BLaER1 treated with 17β-estradiol and CSF1 and Interleukin-3, amounts not matched to agents 10 nM and 100 nM (cell line): Measurements from ENCODE around the gene PCGF2.
A peak's percentile ranks its signal among the peaks of the same experiment; 100 is the strongest.

Source experiments
- H3K27ac ChIP-seq, 11 experiments: shearing (Covaris generic); formaldehyde crosslinking; 2 replicates each; pipeline ENCODE4 v1.8.1; 2022
- H3K27me3 ChIP-seq, 11 experiments: shearing (Covaris generic); formaldehyde crosslinking; 2 replicates each; pipeline ENCODE4 v1.8.1; 2022
- H3K36me3 ChIP-seq, 11 experiments: shearing (Covaris generic); formaldehyde crosslinking; 2 replicates each; pipeline ENCODE4 v1.8.1; 2022
- H3K4me1 ChIP-seq, 10 experiments: shearing (Covaris generic); formaldehyde crosslinking; 2 replicates each; pipeline ENCODE4 v1.8.1; 2022
- H3K4me2 ChIP-seq, 11 experiments: shearing (Covaris generic); formaldehyde crosslinking; 2 replicates each; pipeline ENCODE4 v1.8.1; 2022
- H3K4me3 ChIP-seq, 10 experiments: shearing (Covaris generic); formaldehyde crosslinking; 2 replicates each; pipeline ENCODE4 v1.8.1; 2022
- H3K9ac ChIP-seq, 11 experiments: shearing (Covaris generic); formaldehyde crosslinking; 2 replicates each; pipeline ENCODE4 v1.8.1; 2022
- H3K9me3 ChIP-seq, 11 experiments: shearing (Covaris generic); formaldehyde crosslinking; replicated peaks in 1 of 11; 2 replicates each; pipeline ENCODE4 v1.8.1; 2022
- H4K20me1 ChIP-seq, 11 experiments: shearing (Covaris generic); formaldehyde crosslinking; 2 replicates each; pipeline ENCODE4 v1.8.1; 2022
- Cebpa-rat ChIP-seq, 11 experiments: shearing (Covaris generic); IDR thresholded peaks; 2 replicates each; pipeline ENCODE4 v1.8.1; 2022

The PCGF2 gene

DNA sequence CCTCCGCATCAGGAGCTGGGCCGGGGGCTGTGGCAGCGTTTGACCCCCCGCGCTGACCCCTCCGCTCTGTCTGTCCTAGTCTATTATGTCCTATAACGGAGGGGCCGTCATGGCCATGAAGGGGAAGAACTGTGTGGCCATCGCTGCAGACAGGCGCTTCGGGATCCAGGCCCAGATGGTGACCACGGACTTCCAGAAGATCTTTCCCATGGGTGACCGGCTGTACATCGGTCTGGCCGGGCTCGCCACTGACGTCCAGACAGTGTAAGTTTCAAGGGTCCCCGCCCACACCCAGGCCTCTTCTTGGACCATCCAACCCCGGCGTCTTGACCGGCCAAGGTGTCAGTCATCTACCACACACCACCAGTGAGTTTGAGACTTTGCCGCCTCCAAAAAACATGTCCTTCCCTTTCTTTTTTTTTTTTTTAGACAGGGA lies 5.0 kb upstream of the PCGF2 start:
- Histone ChIP-seq H3K27me3 (peaks cover 32 to 39% (median 37%) of the 10 kb centered on the region in 11 experiments), H3K9me3 (no peaks in the 10 kb centered on the region), H3K9ac (peak overlapping the region; percentile 86 to 97 (median 92)), H3K4me1 (peaks cover 44 to 54% (median 50%) of the 10 kb centered on the region in 10 experiments), H4K20me1 (peaks cover 3 to 76% (median 44%) of the 10 kb centered on the region in 11 experiments; a peak in 19 of 22 replicates), H3K4me3 (peak overlapping the region; percentile 77 to 100 (median 86)), H3K27ac (peak overlapping the region; percentile 84 to 97 (median 91)), H3K36me3 (peaks cover 40 to 48% (median 45%) of the 10 kb centered on the region in 11 experiments), H3K4me2 (peak overlapping the region; percentile 83 to 98 (median 91))
- TF ChIP-seq Cebpa-rat (IDR thresholded peaks at IDR 0.05): no peak

DNA sequence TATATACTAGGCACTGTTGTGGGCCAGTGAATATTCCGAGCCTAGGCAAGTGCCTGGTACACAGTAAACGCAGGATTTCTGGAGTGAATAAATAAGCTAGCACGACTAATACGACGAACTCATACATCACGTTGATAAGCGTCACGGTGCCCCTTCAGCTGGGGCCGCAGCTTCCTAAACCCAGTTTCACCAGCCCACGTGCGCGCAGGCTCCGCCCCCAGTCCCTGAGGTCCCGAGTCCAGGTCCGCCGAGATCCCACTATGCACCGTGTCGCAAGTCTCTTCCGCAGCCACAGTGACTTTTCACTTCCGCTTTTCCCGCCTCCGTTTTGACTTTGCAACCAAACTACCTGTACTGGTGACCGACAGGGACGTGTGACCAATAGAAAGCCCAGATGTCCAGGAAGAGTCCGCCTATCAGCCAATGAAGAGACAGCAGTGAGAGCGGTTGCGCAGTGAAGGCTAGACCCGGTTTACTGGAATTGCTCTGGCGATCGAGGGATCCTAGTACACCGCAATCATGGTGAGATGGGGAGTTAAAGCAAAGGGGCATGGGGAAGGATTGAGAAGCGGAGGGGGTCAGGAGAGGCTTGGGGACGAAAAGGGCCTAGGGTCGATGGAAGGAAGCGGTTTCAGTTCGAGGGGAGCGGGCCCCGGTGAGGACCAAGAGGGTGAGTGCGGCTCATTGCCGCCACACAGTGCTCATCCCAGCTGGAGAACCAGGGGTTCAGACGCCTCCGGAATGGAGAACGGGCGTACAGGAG lies 4.4 kb upstream of the PCGF2 start, which contains the start of gene PSMB3:
PSMB3 (plus strand) TSS at position 434 of the 763 bp plus-strand sequence; CDS start at position 520, 86 bp downstream.
- H4K20me1 ChIP-seq: peaks cover 3 to 70% (median 40%) of the 10 kb centered on the region in 11 experiments; a peak in 19 of 22 replicates

DNA sequence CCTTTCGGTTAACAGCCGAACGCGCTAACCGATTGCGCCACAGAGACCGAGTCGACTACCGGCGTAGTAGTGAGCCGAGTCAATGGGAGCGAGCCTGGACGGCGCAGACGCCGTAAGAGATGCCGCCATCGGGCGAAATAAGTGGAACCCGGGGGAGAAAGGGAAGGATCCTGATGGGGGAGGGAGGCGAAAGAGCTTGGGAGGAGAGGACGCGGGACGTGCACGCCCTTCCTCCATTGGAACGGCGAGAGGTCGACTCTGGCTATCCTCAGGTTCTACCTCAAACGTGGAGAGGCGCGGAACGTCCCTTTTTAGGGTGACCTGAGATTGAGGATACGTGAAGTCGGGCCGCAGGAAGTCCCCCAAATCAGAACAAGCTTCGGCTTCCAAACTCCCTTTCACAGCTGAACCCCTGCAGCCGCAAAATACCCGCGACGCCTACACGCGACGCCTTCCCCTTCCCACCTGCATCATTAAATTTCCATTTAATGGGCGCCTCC lies 3.7 kb upstream of the PCGF2 start:
- peak in 8 of 11 experiments; percentile 30 to 84 (median 63); a peak in 10 of 22 replicates for TF ChIP-seq Cebpa-rat (IDR thresholded peaks at IDR 0.05)
- peaks cover 35 to 51% (median 47%) of the 10 kb centered on the region in 11 experiments for H3K27me3 ChIP-seq
- peak overlapping the region; percentile 73 to 99 (median 91) for H3K4me2 ChIP-seq
- no peaks in the 10 kb centered on the region for H3K9me3 ChIP-seq
- H3K36me3 ChIP-seq: peaks cover 27 to 35% (median 33%) of the 10 kb centered on the region in 11 experiments
- H4K20me1 ChIP-seq: peaks cover 3 to 64% (median 36%) of the 10 kb centered on the region in 11 experiments; a peak in 19 of 22 replicates
- H3K4me3 ChIP-seq: peak overlapping the region; percentile 77 to 100 (median 86)
- peaks cover 47 to 61% (median 53%) of the 10 kb centered on the region in 10 experiments for H3K4me1 ChIP-seq
- H3K9ac ChIP-seq: peak overlapping the region; percentile 81 to 97 (median 92)
- peak overlapping the region; percentile 83 to 97 (median 90) for H3K27ac ChIP-seq

More for the DNA sequence above, 4.4 kb upstream of the PCGF2 start, which contains the start of gene PSMB3:
- H3K4me3 ChIP-seq: peak within 1 kb of the TSS; percentile 77 to 100 (median 86)
- H3K4me2 ChIP-seq: peak within 1 kb of the TSS; percentile 88 to 99 (median 94)
- peak within 1 kb of the TSS; percentile 84 to 97 (median 91) for H3K27ac ChIP-seq
- peaks cover 35 to 45% (median 43%) of the 10 kb centered on the region in 11 experiments for H3K27me3 ChIP-seq
- peaks cover 44 to 57% (median 50%) of the 10 kb centered on the region in 10 experiments for H3K4me1 ChIP-seq
- peaks cover 34 to 42% (median 39%) of the 10 kb centered on the region in 11 experiments for H3K36me3 ChIP-seq
- H3K9ac ChIP-seq: peak within 1 kb of the TSS; percentile 86 to 97 (median 92)
- no peaks in the 10 kb centered on the region for H3K9me3 ChIP-seq
- TF ChIP-seq Cebpa-rat (IDR thresholded peaks at IDR 0.05): peak in 9 of 11 experiments; percentile 32 to 81 (median 51); a peak in 10 of 22 replicates

DNA sequence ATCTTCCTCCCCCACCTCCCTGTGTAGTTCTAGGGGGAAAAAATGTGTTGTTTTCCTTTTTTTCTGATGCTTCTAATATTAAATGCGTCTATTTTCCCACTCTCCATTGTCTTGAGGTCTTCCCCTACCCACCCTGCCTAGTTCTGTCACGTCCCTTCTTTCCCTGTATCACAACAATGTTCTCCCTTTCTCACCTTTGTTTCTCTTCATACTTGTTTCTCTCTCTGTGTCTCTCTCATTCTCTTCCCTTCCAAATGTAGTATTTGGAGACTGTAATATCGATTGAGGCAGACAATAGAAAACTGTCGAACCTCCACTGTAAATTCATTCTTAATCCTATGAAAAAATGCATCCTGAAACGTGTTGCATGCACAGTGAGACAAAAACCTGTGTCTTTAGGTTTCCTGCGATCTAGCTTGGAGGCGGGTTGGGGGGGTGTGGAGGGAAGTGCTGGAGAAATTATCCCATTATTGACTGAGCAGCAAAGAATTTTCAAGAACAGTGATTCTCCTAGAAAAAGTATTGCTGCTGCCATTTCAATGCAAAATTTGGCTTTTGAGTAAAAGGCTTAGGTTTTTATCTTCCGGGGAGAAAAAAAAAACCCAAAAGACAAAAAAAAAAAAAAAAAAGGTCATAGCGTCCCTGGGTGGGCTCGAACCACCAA lies 3.1 kb upstream of the PCGF2 start:
- H3K36me3 ChIP-seq: peaks cover 22 to 29% (median 27%) of the 10 kb centered on the region in 11 experiments
- H3K4me3 ChIP-seq: peak overlapping the region; percentile 77 to 100 (median 86)
- peaks cover 53 to 66% (median 59%) of the 10 kb centered on the region in 10 experiments for H3K4me1 ChIP-seq
- peaks cover 35 to 51% (median 47%) of the 10 kb centered on the region in 11 experiments for H3K27me3 ChIP-seq
- H3K27ac ChIP-seq: peak overlapping the region in 2 of 11 experiments; percentile 89 to 92; a peak in 4 of 22 replicates
- no peaks in the 10 kb centered on the region for H3K9me3 ChIP-seq
- no peak for TF ChIP-seq Cebpa-rat (IDR thresholded peaks at IDR 0.05)
- peak overlapping the region in 5 of 11 experiments; percentile 81 to 97 (median 93); a peak in 5 of 22 replicates for H3K9ac ChIP-seq
- peak overlapping the region; percentile 73 to 99 (median 91) for H3K4me2 ChIP-seq
- H4K20me1 ChIP-seq: peaks cover 3 to 62% (median 36%) of the 10 kb centered on the region in 11 experiments; a peak in 19 of 22 replicates

DNA sequence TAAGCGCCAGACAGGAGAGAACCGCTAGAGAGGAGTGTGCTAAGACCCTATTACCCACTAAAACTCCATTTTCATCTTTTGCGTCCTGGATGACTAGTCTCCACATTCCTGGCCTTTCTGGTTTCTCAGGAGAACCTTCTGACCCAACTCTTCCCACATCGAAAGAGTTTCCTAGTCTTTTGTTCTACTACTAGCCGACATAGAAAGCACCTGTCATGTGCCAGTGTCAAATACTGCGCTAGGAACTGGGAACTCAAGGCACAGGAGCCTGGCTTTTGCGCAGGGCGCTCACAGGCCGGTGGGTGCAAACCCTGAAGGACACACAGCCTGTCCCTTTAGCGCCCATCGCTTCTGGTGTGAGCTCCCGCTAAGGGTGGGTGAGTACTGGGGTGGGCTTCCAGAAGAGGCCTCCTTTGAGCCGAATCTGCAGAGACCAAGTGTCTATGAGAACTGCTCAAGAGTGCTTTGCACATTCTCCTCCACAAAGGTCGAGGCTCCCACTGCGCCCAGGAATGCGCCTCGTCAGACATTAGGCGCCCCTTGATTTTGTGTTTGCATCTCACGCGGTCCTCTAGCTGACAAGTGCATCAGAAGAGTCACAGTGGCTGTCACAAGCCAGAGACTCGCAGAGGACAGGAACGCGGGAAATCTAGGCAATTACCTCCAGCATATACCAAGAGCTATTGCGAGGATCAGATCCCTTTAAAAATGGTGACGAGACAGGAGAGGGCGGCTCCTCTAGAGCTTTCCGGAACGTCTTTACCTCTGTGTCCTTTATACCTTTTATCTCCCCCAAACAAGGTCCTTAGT lies 2.4 kb upstream of the PCGF2 start:
- Histone ChIP-seq H4K20me1 (peaks cover 3 to 54% (median 36%) of the 10 kb centered on the region in 11 experiments; a peak in 19 of 22 replicates), H3K4me2 (peak overlapping the region; percentile 73 to 99 (median 91)), H3K4me1 (peaks cover 61 to 74% (median 67%) of the 10 kb centered on the region in 10 experiments), H3K36me3 (peaks cover 14 to 22% (median 19%) of the 10 kb centered on the region in 11 experiments), H3K27me3 (peaks cover 35 to 51% (median 47%) of the 10 kb centered on the region in 11 experiments), H3K27ac (no peak overlapping the region), H3K9ac (no peak overlapping the region), H3K9me3 (no peaks in the 10 kb centered on the region), H3K4me3 (peak overlapping the region in 9 of 10 experiments; percentile 57 to 100 (median 87); a peak in 15 of 20 replicates)
- TF ChIP-seq Cebpa-rat (IDR thresholded peaks at IDR 0.05): no peak

DNA sequence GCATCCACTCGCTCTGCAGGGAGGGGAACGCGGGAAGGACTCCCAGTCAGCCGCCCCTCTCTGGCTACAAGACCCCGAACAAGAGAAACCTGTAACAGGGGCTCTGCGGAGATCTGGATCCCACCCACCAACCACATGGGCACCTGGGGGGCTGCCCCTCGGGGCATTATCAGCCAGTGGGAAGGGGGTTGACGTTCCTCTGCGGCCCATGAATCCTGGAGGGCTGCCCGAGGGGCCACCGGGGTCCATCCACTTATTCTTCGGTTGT lies 1.8 kb upstream of the PCGF2 start:
- H3K36me3 ChIP-seq: peaks cover 9 to 16% (median 14%) of the 10 kb centered on the region in 11 experiments
- H3K4me1 ChIP-seq: peaks cover 66 to 79% (median 71%) of the 10 kb centered on the region in 10 experiments
- peak overlapping the region; percentile 73 to 99 (median 91) for H3K4me2 ChIP-seq
- peaks cover 35 to 51% (median 47%) of the 10 kb centered on the region in 11 experiments for H3K27me3 ChIP-seq
- H3K9me3 ChIP-seq: no peaks in the 10 kb centered on the region
- TF ChIP-seq Cebpa-rat (IDR thresholded peaks at IDR 0.05): no peak
- no peak overlapping the region for H3K27ac ChIP-seq
- peak overlapping the region in 2 of 11 experiments; percentile 51 to 52; a peak in 1 of 22 replicates for H3K9ac ChIP-seq
- H3K4me3 ChIP-seq: peak overlapping the region; percentile 47 to 97 (median 58); a peak in 19 of 20 replicates
- peaks cover 3 to 51% (median 36%) of the 10 kb centered on the region in 11 experiments; a peak in 19 of 22 replicates for H4K20me1 ChIP-seq

DNA sequence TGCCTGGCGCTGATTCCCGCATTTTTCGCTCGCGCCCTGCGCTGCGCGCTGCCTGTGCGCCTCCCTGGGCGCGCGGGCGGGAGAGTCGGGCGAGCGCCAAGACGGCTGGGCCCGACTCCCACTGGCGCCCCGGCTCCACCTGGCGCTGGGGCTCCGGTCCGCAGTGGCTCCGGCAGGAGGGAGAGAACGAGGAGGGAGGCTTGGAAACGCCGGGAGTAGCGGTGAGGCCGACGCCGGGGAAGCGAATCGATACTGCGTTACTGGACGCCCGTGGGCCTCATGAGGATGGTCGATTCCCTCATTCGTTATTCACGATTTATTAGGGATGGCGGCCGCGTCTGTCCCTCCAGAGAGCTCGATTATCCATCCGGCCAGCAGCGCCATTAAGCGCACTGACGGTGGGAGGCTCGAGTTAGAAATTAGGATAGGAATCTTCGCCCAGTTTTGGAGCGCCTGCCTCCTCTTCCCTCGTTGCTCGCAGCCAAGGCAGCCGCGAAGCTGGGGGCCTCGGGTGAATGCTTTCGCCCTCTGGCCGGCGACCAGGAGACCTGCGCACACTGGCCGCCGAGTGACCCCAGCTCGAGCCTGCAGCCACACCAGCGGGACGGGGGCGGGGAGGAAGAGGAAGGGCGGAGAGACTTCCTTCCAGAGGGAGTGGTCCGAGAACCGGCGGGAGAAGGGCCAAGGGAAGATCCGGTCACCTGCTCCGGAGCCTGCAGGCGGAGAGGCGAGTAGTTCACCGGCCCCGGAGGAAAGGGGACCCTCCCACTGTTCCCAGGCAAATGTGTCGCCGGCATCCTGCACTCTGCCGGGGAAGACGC lies 1.3 kb upstream of the PCGF2 start:
- Histone ChIP-seq H3K27ac (no peak overlapping the region), H3K9ac (peak overlapping the region in 9 of 11 experiments; percentile 28 to 62 (median 50); a peak in 14 of 22 replicates)

More for the DNA sequence above, 1.3 kb upstream of the PCGF2 start:
- Histone ChIP-seq H3K27me3 (peaks cover 35 to 51% (median 47%) of the 10 kb centered on the region in 11 experiments), H3K4me3 (peak overlapping the region; percentile 47 to 97 (median 58)), H3K4me1 (peaks cover 62 to 83% (median 73%) of the 10 kb centered on the region in 10 experiments), H4K20me1 (peaks cover 0 to 45% (median 32%) of the 10 kb centered on the region in 11 experiments; a peak in 19 of 22 replicates), H3K9me3 (no peaks in the 10 kb centered on the region), H3K36me3 (peaks cover 3 to 11% (median 9%) of the 10 kb centered on the region in 11 experiments; a peak in 21 of 22 replicates), H3K4me2 (peak overlapping the region; percentile 73 to 99 (median 91))
- no peak for TF ChIP-seq Cebpa-rat (IDR thresholded peaks at IDR 0.05)
